Measurements from ENCODE around the gene FAM162A. TPM values are rescaled to one million over a fixed set of nuclear protein-coding genes. Genes with fewer than 3 reads are reported as not detected.

The FAM162A gene
- total and polyA plus RNA-seq, 10 donors: 9.3 to 57.1 (median 25.8) TPM

- no peaks in the 10 kb centered on the region for H3K27me3 ChIP-seq (replicated peaks in 1 of 7)
- H3K4me3 ChIP-seq: no peak overlapping the region
- no peak for DNase-seq
- WGBS, 5 donors: 93 to 99% (median 97%) methylated on average over 2 of the region's 2 CpGs
- TF ChIP-seq POLR2AphosphoS5 (IDR thresholded peaks at IDR 0.05) (no peak), CTCF (IDR thresholded peaks at IDR 0.05 in 8 of 11, conservative IDR thresholded peaks at IDR 0.05 in 3 of 11) (no peak), POLR2A (IDR thresholded peaks at IDR 0.05) (no peak)
- H3K36me3 ChIP-seq: peaks cover 2 to 68% (median 28%) of the 10 kb centered on the region in 6 donors
- H3K4me1 ChIP-seq: peaks cover 4 to 19% (median 10%) of the 10 kb centered on the region in 6 donors
- no peak overlapping the region for H3K27ac ChIP-seq
- H3K9me3 ChIP-seq: no peaks in the 10 kb centered on the region
- intact Hi-C loops (cut with DNase I; ENCODE audit: low total_unique reads): no loop called here
These were observed 37.9 kb downstream of the FAM162A start for GRCh38 chr3:122421836-122422235.

- 60 to 85% (median 78%) methylated on average over 2 of the region's 2 CpGs for WGBS, 5 donors
- H3K4me1 ChIP-seq: no peaks in the 10 kb centered on the region
- H3K27me3 ChIP-seq (replicated peaks in 1 of 7): no peaks in the 10 kb centered on the region
- peaks cover 0 to 15% (median 9%) of the 10 kb centered on the region in 8 donors for H3K9me3 ChIP-seq
- no peak for DNase-seq
- no peak overlapping the region for H3K4me3 ChIP-seq
- peaks cover 18 to 97% (median 62%) of the 10 kb centered on the region in 6 donors for H3K36me3 ChIP-seq
- intact Hi-C loops (cut with DNase I; ENCODE audit: low total_unique reads): no loop called here
- TF ChIP-seq CTCF (IDR thresholded peaks at IDR 0.05 in 8 of 11, conservative IDR thresholded peaks at IDR 0.05 in 3 of 11) (no peak), POLR2A (IDR thresholded peaks at IDR 0.05) (no peak), POLR2AphosphoS5 (IDR thresholded peaks at IDR 0.05) (no peak)
- H3K27ac ChIP-seq: no peak overlapping the region
These were observed 44.0 kb downstream of the FAM162A start for GRCh38 chr3:122427857-122428471.

- WGBS, 5 donors: 92 to 99% (median 95%) methylated on average over 2 of the region's 2 CpGs
- Histone ChIP-seq H3K4me3 (no peak overlapping the region), H3K9me3 (peaks cover 0 to 16% (median 9%) of the 10 kb centered on the region in 8 donors), H3K27ac (no peak overlapping the region), H3K27me3 (replicated peaks in 1 of 7) (no peaks in the 10 kb centered on the region), H3K4me1 (no peaks in the 10 kb centered on the region), H3K36me3 (peaks cover 18 to 99% (median 67%) of the 10 kb centered on the region in 6 donors)
- intact Hi-C loops (cut with DNase I; ENCODE audit: low total_unique reads): no loop called here
- TF ChIP-seq CTCF (IDR thresholded peaks at IDR 0.05 in 8 of 11, conservative IDR thresholded peaks at IDR 0.05 in 3 of 11) (no peak), POLR2A (IDR thresholded peaks at IDR 0.05) (no peak), POLR2AphosphoS5 (IDR thresholded peaks at IDR 0.05) (no peak)
- DNase-seq: no peak
These were observed 46.4 kb downstream of the FAM162A start for GRCh38 chr3:122430371-122430770.

GRCh38 chr3:122435950-122436349 is 52.0 kb downstream of the FAM162A start:
- peaks cover 2 to 19% (median 15%) of the 10 kb centered on the region in 8 donors for H3K9me3 ChIP-seq
- no peak for DNase-seq
- no peaks in the 10 kb centered on the region for H3K27me3 ChIP-seq (replicated peaks in 1 of 7)
- H3K36me3 ChIP-seq: peaks cover 13 to 100% (median 87%) of the 10 kb centered on the region in 6 donors
- H3K4me3 ChIP-seq: no peak overlapping the region
- no peaks in the 10 kb centered on the region for H3K4me1 ChIP-seq
- no peak for TF ChIP-seq CTCF (IDR thresholded peaks at IDR 0.05 in 8 of 11, conservative IDR thresholded peaks at IDR 0.05 in 3 of 11)
- TF ChIP-seq POLR2AphosphoS5 (IDR thresholded peaks at IDR 0.05): no peak
- TF ChIP-seq POLR2A (IDR thresholded peaks at IDR 0.05): no peak
- WGBS, 5 donors: 94 to 99% (median 98%) methylated on average over 9 of the region's 9 CpGs
- intact Hi-C loops (cut with DNase I; ENCODE audit: low total_unique reads): no loop called here
- H3K27ac ChIP-seq: no peak overlapping the region

Measured in spleen (tissue), 11 donors.